SK-N-SH treated with all-trans-retinoic acid at 6 μM for 48 hours (cell line): ENCODE data around the gene FRMPD2.

Source experiments
- ATAC-seq: fragments of 200-7000 bp; cut with Tn5 transposase; 3 replicates; pipeline ENCODE4 v1.9.1; 2020; ENCODE audit warnings: mild to moderate bottlenecking, moderate library complexity
- ARNTL ChIP-seq: fragments of 450-650 bp; formaldehyde crosslinking; IDR thresholded peaks from 2 replicates; pipeline ENCODE4 v1.5.0; 2020; ENCODE audit warnings: low read depth, mild to moderate bottlenecking, moderate library complexity, borderline replicate concordance
- BACH2 ChIP-seq: fragments of 250-450 bp; sonication (Bioruptor Pico); IDR thresholded peaks from 2 replicates; pipeline ENCODE4 v1.9.0; 2021; ENCODE audit warnings: mild to moderate bottlenecking, borderline replicate concordance
- CREB5 ChIP-seq: fragments of 250-450 bp; sonication (Bioruptor Pico); IDR thresholded peaks from 2 replicates; pipeline ENCODE4 v1.5.1; 2020; ENCODE audit warnings: low read depth, mild to moderate bottlenecking, moderate library complexity
- CSDC2 ChIP-seq: fragments of 250-450 bp; sonication (Bioruptor Pico); IDR thresholded peaks from 2 replicates; pipeline ENCODE4 v1.5.0; 2020; ENCODE audit warnings: mild to moderate bottlenecking, moderate library complexity
- CSRNP3 ChIP-seq: fragments of 250-450 bp; sonication (Bioruptor Pico); IDR thresholded peaks from 2 replicates; pipeline ENCODE4 v1.5.1; 2021; ENCODE audit warnings: mild to moderate bottlenecking, moderate library complexity
- ESRRG ChIP-seq: fragments of 250-450 bp; sonication (Bioruptor Pico); IDR thresholded peaks from 2 replicates; pipeline ENCODE4 v1.6.1; 2021; ENCODE audit warnings: mild to moderate bottlenecking
- ISL1 ChIP-seq: fragments of 250-450 bp; sonication (Bioruptor Pico); IDR thresholded peaks from 2 replicates; pipeline ENCODE4 v2.1.2; 2022; ENCODE audit warnings: mild to moderate bottlenecking, moderate library complexity
- OSR1 ChIP-seq: fragments of 250-450 bp; sonication (Bioruptor Pico); IDR thresholded peaks from 2 replicates; pipeline ENCODE4 v1.8.0; 2022; ENCODE audit warnings: moderate library complexity, mild to moderate bottlenecking, inconsistent platforms
- PATZ1 ChIP-seq: fragments of 250-450 bp; sonication (Bioruptor Pico); IDR thresholded peaks from 2 replicates; pipeline ENCODE4 v1.8.0; 2020; ENCODE audit warnings: mild to moderate bottlenecking, moderate library complexity, borderline replicate concordance
- POU6F1 ChIP-seq: fragments of 250-450 bp; sonication (Bioruptor Pico); IDR thresholded peaks from 2 replicates; pipeline ENCODE4 v1.8.0; 2021; ENCODE audit warnings: low read depth, mild to moderate bottlenecking, moderate library complexity, borderline replicate concordance
- PPARA ChIP-seq: fragments of 250-450 bp; sonication (Bioruptor Pico); IDR thresholded peaks from 2 replicates; pipeline ENCODE4 v1.5.0; 2020; ENCODE audit warnings: mild to moderate bottlenecking, borderline replicate concordance
- RARB ChIP-seq: fragments of 250-450 bp; sonication (Bioruptor Pico); IDR thresholded peaks from 2 replicates; pipeline ENCODE4 v1.8.0; 2021; ENCODE audit warnings: mild to moderate bottlenecking, moderate library complexity
- SNAI2 ChIP-seq: fragments of 250-450 bp; sonication (Bioruptor Pico); IDR thresholded peaks from 2 replicates; pipeline ENCODE4 v1.5.0; 2020; ENCODE audit warnings: mild to moderate bottlenecking, moderate library complexity
- TCF4 ChIP-seq: fragments of 250-450 bp; sonication (Bioruptor Pico); IDR thresholded peaks from 2 replicates; pipeline ENCODE4 v1.8.0; 2021; ENCODE audit warnings: mild to moderate bottlenecking, moderate library complexity, borderline replicate concordance
- TOX ChIP-seq: fragments of 250-450 bp; sonication (Bioruptor Pico); IDR thresholded peaks from 2 replicates; pipeline ENCODE4 v1.8.0; 2021; ENCODE audit warnings: mild to moderate bottlenecking, moderate library complexity, borderline replicate concordance
- TSHZ2 ChIP-seq: fragments of 250-450 bp; sonication (Bioruptor Pico); IDR thresholded peaks from 2 replicates; pipeline ENCODE4 v1.5.0; 2020; ENCODE audit warnings: mild to moderate bottlenecking, moderate library complexity
- ZC3H10 ChIP-seq: fragments of 250-450 bp; sonication (Bioruptor Pico); IDR thresholded peaks from 2 replicates; pipeline ENCODE4 v1.5.1; 2021; ENCODE audit warnings: mild to moderate bottlenecking, moderate library complexity
- ZFP3 ChIP-seq: fragments of 250-450 bp; sonication (Bioruptor Pico); IDR thresholded peaks from 2 replicates; pipeline ENCODE4 v1.5.0; 2020; ENCODE audit warnings: mild to moderate bottlenecking, moderate library complexity
- ZFP30 ChIP-seq: fragments of 450-650 bp; formaldehyde crosslinking; IDR thresholded peaks from 2 replicates; pipeline ENCODE4 v1.5.0; 2022; ENCODE audit warnings: mild to moderate bottlenecking, moderate library complexity
- ZNF8 ChIP-seq: fragments of 450-650 bp; formaldehyde crosslinking; IDR thresholded peaks from 2 replicates; pipeline ENCODE4 v1.5.0; 2020; ENCODE audit warnings: mild to moderate bottlenecking, moderate library complexity

Gene FRMPD2

GRCh38 chr10:48286356-48286755 lies 11.9 kb upstream of the FRMPD2 start:
- no peak for ATAC-seq
- TF ChIP-seq RARB (CRISPR knock-in tag) (no peak), ESRRG (CRISPR knock-in tag) (no peak), BACH2 (CRISPR knock-in tag) (no peak), TOX (no peak), CREB5 (CRISPR knock-in tag) (no peak), OSR1 (CRISPR knock-in tag) (no peak), ZFP30 (CRISPR knock-in tag) (no peak), ZC3H10 (no peak), CSDC2 (CRISPR knock-in tag) (no peak), SNAI2 (no peak)

DNA sequence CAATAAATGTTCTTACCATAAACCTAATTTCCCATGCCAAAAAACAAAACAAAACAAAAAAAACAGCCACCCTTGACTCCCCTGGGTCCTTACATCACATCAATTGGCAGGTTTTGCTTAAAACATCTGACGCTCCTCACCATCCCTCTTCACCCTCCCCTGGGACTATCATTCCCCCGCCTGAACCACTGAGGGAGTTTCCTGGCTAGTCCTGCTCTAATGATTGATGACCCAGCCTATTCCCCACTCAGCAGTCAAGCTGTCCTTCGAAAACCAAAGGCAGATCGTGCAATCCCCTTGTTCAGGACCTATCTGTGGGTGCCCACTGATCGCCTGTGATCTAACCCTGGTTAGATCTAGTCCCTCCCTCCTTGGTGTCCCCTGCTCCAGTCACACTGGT lies 11.2 kb upstream of the FRMPD2 start:
- TF ChIP-seq OSR1 (CRISPR knock-in tag), result no peak
- ATAC-seq, result no peak

GRCh38 chr10:48284811-48285210 lies 10.3 kb upstream of the FRMPD2 start:
- no peak for ATAC-seq
- no peak for TF ChIP-seq PATZ1
- no peak for TF ChIP-seq TSHZ2 (CRISPR knock-in tag)
- no peak for TF ChIP-seq ZFP3 (CRISPR knock-in tag)
- no peak for TF ChIP-seq RARB (CRISPR knock-in tag)
- no peak for TF ChIP-seq POU6F1 (CRISPR knock-in tag)
- no peak for TF ChIP-seq CSRNP3 (CRISPR knock-in tag)
- no peak for TF ChIP-seq PPARA (CRISPR knock-in tag)
- no peak for TF ChIP-seq SNAI2
- no peak for TF ChIP-seq ESRRG (CRISPR knock-in tag)
- TF ChIP-seq ZNF8 (CRISPR knock-in tag), result no peak
- TF ChIP-seq OSR1 (CRISPR knock-in tag), result no peak
- TF ChIP-seq ISL1 (CRISPR knock-in tag), result no peak
- no peak for TF ChIP-seq ZC3H10
- no peak for TF ChIP-seq ARNTL (CRISPR knock-in tag)

DNA sequence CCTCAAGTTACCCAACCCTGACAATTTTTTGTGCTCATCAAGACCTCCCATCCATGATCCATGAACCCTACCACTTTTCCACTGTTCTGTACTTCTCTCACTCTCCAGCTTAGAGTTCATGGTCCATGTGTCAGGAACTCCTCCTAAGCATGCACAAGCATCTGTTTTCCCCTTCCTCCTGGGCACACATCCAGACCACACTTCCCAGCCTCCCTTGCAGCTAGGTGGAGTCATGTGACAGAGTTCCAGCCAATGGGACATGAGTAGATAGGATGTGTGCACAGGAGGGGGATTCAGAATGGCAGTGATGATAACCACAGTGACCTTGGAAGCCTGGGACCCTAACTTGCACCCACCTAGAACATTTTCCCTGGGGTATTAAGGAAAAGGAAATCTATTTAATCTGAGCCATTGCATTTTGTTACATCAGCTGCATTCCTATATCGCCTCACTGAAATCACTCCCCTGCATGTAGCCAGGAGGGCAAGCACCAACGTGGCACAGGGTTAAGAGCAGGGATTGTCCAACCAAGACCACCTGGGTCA lies 9.6 kb upstream of the FRMPD2 start:
- ATAC-seq, result no peak
- TF ChIP-seq ESRRG (CRISPR knock-in tag) (no peak), TCF4 (no peak), CREB5 (CRISPR knock-in tag) (no peak), POU6F1 (CRISPR knock-in tag) (no peak), SNAI2 (no peak), RARB (CRISPR knock-in tag) (no peak), CSRNP3 (CRISPR knock-in tag) (no peak), ISL1 (CRISPR knock-in tag) (no peak), CSDC2 (CRISPR knock-in tag) (no peak), BACH2 (CRISPR knock-in tag) (no peak)
